ENCODE results near the gene GASK1A.

GASK1A gene

DNA sequence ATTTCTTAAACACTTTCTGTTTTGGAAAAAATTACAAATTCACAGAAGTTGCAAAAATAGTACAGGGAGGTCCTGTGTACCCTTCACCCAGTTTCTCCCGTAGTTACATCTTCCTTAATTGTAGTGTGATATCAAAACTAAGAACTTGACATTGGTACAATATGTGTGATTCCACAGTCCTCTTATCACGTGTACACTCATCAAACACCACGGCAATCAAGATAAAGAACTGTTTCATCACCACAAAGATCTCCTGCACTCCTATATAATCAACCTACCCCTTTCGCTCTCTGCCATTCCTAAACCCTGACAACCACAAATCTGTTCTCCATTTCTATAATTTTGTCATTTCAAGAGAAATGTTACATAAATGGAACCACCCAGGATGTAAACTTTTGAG lies 95.4 kb downstream of the GASK1A start:
- Histone ChIP-seq H3K4me1 (ENCODE audit: control insufficient read depth, insufficient read depth, low read length) (no peaks in the 10 kb centered on the region), H3K27me3 (ENCODE audit: control insufficient read depth, insufficient read depth, low read length, poor library complexity, severe bottlenecking) (no peaks in the 10 kb centered on the region), H3K4me3 (ENCODE audit: insufficient read depth, low read depth, low read length) (no peak overlapping the region), H3K27ac (ENCODE audit: insufficient read depth, low read depth, low read length, poor library complexity, severe bottlenecking) (no peak overlapping the region), H3K36me3 (ENCODE audit: control insufficient read depth, insufficient read depth, low read length) (peaks cover under 1% of the 10 kb centered on the region), H3K9me3 (ENCODE audit: control insufficient read depth, low read length) (no peaks in the 10 kb centered on the region)
- 89 to 95% methylated on average over 4 of the region's 4 CpGs for WGBS, 2 experiments

DNA sequence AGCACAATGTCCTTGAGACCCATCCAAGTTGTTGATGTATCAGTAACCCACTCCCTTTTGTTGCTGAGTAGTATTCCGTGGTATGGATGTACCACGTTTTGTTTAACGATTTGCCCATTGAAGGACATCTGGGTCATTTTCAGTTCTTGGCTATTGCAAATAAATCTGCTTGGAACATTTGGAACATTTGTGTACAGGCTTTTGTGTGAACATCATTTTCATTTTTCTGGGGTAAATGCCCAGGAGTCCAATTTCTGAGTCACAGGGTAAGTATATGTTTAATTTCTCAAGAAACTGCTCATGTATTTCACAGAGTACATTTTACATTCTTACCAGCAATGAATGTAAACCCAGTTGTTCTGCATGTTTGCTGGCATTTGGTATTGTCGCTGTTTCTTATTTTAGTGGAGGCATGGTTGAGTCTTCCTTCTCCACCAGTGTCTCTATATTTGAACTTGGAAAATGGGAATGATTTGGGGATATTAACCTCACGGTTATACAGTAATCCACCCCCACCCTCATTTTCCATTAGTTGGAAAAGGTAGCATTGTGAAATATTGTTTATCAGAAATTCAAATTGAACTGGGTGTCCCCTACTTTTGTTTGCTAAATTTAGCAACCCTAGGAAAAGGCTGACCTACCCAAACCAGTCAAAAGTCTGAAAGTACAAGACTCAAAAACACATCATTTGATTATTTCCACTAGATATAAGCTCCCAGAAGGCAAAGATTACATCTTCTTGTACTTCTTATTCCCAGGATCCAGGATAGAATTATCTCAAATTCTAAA lies 96.0 kb downstream of the GASK1A start:
- no peaks in the 10 kb centered on the region for H3K9me3 ChIP-seq (ENCODE audit: control insufficient read depth, low read length)
- 93 to 97% methylated on average over 3 to 4 of the region's 5 CpGs for WGBS, 2 experiments
- peaks cover 7% of the 10 kb centered on the region for H3K36me3 ChIP-seq (ENCODE audit: control insufficient read depth, insufficient read depth, low read length)
- no peak overlapping the region for H3K27ac ChIP-seq (ENCODE audit: insufficient read depth, low read depth, low read length, poor library complexity, severe bottlenecking)
- H3K4me1 ChIP-seq (ENCODE audit: control insufficient read depth, insufficient read depth, low read length): no peaks in the 10 kb centered on the region
- no peak overlapping the region for H3K4me3 ChIP-seq (ENCODE audit: insufficient read depth, low read depth, low read length)
- H3K27me3 ChIP-seq (ENCODE audit: control insufficient read depth, insufficient read depth, low read length, poor library complexity, severe bottlenecking): no peaks in the 10 kb centered on the region

DNA sequence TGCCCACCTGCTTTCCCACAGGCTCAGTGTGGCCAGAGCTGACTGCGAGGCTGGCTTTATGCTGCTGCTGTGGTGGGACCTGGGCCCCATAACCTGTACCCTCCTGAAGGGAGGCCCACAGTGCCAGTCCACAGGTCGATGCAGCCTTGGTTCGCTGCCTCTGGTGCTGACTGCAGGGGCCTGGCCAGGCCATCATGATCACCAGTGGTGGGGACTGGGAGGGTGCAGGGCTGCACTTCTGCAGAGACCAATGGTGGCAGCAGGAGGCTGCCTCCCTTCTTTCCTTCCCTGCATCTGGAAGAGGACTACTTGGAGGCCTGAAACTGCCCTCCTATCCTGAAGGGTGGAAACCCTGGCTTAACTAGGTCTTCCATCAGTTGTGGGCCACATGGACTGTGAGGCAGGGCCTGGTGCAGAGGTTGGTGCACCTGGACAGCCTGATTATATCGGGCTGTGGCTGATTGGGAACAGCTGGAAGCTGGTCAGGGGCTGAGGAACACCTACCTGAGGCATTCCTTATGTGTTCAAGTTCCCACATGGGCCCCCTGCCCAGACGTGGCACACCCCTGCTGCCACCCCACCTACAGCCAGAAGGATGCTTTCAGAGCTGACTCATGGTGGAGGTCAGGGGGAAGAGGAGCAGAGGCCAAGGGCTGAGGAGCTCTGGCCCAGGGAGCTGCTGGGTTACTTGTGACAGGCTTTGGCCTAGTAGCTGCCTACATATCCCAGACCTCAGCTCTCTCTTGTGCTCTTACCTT lies 97.0 kb downstream of the GASK1A start:
- Histone ChIP-seq H3K36me3 (ENCODE audit: control insufficient read depth, insufficient read depth, low read length) (peaks cover 15% of the 10 kb centered on the region), H3K27me3 (ENCODE audit: control insufficient read depth, insufficient read depth, low read length, poor library complexity, severe bottlenecking) (no peaks in the 10 kb centered on the region), H3K4me1 (ENCODE audit: control insufficient read depth, insufficient read depth, low read length) (no peaks in the 10 kb centered on the region), H3K27ac (ENCODE audit: insufficient read depth, low read depth, low read length, poor library complexity, severe bottlenecking) (no peak overlapping the region), H3K9me3 (ENCODE audit: control insufficient read depth, low read length) (no peaks in the 10 kb centered on the region), H3K4me3 (ENCODE audit: insufficient read depth, low read depth, low read length) (no peak overlapping the region)
- WGBS, 2 experiments: 93 to 95% methylated on average over 5 of the region's 5 CpGs

DNA sequence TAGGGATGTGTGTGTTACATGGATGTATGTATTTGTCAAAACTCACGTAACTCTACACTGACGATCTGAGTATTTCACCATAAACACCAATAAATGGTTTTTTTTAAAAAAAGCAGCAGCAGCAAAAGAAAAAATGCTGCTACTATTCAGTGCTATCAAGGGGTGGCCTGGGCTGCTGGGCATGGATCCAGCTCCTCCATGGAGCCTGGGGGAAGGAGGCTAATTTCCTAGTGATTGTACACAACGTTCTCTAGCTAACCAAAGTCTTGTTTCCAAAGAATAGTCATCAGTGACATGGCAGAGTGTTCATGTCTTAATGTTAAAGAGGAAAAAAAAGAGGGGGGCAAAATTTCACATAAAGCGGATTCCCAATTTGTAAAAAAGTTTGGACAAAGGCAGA lies 97.7 kb downstream of the GASK1A start:
- no peak overlapping the region for H3K4me3 ChIP-seq (ENCODE audit: insufficient read depth, low read depth, low read length)
- no peaks in the 10 kb centered on the region for H3K9me3 ChIP-seq (ENCODE audit: control insufficient read depth, low read length)
- no peaks in the 10 kb centered on the region for H3K4me1 ChIP-seq (ENCODE audit: control insufficient read depth, insufficient read depth, low read length)
- H3K36me3 ChIP-seq (ENCODE audit: control insufficient read depth, insufficient read depth, low read length): peaks cover 15% of the 10 kb centered on the region
- H3K27me3 ChIP-seq (ENCODE audit: control insufficient read depth, insufficient read depth, low read length, poor library complexity, severe bottlenecking): no peaks in the 10 kb centered on the region
- WGBS, 2 experiments: 88 to 99% methylated on average over 4 of the region's 4 CpGs
- H3K27ac ChIP-seq (ENCODE audit: insufficient read depth, low read depth, low read length, poor library complexity, severe bottlenecking): no peak overlapping the region

DNA sequence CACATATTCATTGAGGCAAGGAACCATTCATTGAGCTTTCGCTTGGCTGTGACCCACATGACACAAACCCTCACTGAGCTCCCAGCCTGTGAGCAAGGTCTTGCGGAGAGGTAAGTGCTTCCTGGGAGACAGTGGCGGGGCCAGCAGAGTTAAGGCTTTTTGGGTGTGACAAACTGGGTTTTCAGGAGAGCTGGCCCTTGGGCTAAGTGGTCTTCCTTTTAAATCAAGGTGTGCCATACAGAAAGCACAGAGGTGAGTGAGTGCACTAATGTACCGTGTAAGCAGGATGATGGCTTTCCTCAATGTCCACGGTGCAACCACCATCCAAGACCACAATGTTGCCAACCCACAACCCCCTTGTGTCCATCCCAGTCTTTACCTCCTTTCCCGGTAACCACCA lies 98.2 kb downstream of the GASK1A start:
- Histone ChIP-seq H3K27me3 (ENCODE audit: control insufficient read depth, insufficient read depth, low read length, poor library complexity, severe bottlenecking) (no peaks in the 10 kb centered on the region), H3K36me3 (ENCODE audit: control insufficient read depth, insufficient read depth, low read length) (peaks cover 15% of the 10 kb centered on the region), H3K9me3 (ENCODE audit: control insufficient read depth, low read length) (no peaks in the 10 kb centered on the region), H3K4me1 (ENCODE audit: control insufficient read depth, insufficient read depth, low read length) (no peaks in the 10 kb centered on the region), H3K27ac (ENCODE audit: insufficient read depth, low read depth, low read length, poor library complexity, severe bottlenecking) (no peak overlapping the region), H3K4me3 (ENCODE audit: insufficient read depth, low read depth, low read length) (no peak overlapping the region)
- 94 to 95% methylated on average over 6 of the region's 6 CpGs for WGBS, 2 experiments

DNA sequence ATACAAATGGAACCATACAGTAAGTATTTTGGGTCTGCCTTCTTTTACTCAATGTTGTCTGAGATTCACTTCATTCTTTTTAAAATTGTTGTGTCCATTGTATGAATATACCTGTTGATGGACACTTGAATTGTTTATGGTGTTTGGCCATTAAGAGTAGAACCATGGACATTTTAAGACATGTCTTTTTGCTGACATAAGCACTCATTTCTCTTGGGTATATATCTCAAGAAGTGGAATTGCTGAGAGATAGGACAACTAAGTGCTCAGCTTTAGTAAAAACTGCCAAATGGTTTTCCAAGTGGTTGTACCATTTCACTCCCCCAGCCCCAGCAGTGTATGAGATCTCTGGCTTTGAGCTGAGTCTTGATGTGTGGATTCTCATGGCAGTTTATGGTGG lies 98.6 kb downstream of the GASK1A start:
- H3K4me3 ChIP-seq (ENCODE audit: insufficient read depth, low read depth, low read length): no peak overlapping the region
- no peaks in the 10 kb centered on the region for H3K4me1 ChIP-seq (ENCODE audit: control insufficient read depth, insufficient read depth, low read length)
- H3K36me3 ChIP-seq (ENCODE audit: control insufficient read depth, insufficient read depth, low read length): peaks cover 16% of the 10 kb centered on the region
- H3K9me3 ChIP-seq (ENCODE audit: control insufficient read depth, low read length): no peaks in the 10 kb centered on the region
- no peaks in the 10 kb centered on the region for H3K27me3 ChIP-seq (ENCODE audit: control insufficient read depth, insufficient read depth, low read length, poor library complexity, severe bottlenecking)
- H3K27ac ChIP-seq (ENCODE audit: insufficient read depth, low read depth, low read length, poor library complexity, severe bottlenecking): no peak overlapping the region

DNA sequence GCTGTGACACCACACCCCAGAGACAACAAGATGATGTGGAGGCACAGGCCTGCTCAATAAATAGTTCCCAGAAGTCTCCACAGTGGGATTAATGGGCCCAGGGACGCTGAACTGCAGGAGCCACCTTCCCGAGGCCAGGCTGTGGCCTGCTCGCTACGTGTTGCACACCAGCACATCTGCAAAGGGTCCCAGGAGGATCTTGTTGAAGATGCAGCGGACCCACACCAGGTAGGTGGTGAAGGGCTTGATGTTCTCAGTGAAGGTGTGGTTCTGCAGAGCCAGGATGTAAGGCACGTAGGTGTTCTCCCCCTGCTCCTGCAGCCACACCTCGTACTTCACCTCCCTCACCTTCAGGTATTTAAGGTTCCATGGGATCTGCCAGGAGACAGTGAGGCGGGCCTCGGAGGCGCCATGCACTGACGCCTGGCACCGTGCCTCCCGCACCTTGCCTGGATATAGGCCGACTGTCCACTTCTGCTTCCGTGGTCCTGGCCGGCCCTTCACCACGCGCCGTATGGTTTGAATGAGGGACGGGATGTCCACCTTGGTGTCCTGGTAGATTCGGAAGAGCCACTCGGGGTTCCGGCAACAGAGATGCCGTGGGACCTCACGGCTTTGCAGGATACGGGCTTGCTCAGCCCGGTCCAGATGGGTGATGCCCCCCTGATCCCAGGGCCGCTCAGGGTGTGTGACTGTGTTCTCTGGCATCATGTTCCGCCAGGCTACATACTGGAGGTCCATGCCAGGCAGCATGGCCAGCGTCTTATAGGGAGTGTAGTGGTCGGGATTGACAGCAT lies 100.6 kb downstream of the GASK1A start:
- Histone ChIP-seq H3K4me3 (ENCODE audit: insufficient read depth, low read depth, low read length) (no peak overlapping the region), H3K27me3 (ENCODE audit: control insufficient read depth, insufficient read depth, low read length, poor library complexity, severe bottlenecking) (no peaks in the 10 kb centered on the region), H3K27ac (ENCODE audit: insufficient read depth, low read depth, low read length, poor library complexity, severe bottlenecking) (no peak overlapping the region), H3K9me3 (ENCODE audit: control insufficient read depth, low read length) (no peaks in the 10 kb centered on the region), H3K36me3 (ENCODE audit: control insufficient read depth, insufficient read depth, low read length) (peaks cover 19% of the 10 kb centered on the region), H3K4me1 (ENCODE audit: control insufficient read depth, insufficient read depth, low read length) (no peaks in the 10 kb centered on the region)
- WGBS, 2 experiments: 93 to 94% methylated on average over 31 of the region's 31 CpGs

DNA sequence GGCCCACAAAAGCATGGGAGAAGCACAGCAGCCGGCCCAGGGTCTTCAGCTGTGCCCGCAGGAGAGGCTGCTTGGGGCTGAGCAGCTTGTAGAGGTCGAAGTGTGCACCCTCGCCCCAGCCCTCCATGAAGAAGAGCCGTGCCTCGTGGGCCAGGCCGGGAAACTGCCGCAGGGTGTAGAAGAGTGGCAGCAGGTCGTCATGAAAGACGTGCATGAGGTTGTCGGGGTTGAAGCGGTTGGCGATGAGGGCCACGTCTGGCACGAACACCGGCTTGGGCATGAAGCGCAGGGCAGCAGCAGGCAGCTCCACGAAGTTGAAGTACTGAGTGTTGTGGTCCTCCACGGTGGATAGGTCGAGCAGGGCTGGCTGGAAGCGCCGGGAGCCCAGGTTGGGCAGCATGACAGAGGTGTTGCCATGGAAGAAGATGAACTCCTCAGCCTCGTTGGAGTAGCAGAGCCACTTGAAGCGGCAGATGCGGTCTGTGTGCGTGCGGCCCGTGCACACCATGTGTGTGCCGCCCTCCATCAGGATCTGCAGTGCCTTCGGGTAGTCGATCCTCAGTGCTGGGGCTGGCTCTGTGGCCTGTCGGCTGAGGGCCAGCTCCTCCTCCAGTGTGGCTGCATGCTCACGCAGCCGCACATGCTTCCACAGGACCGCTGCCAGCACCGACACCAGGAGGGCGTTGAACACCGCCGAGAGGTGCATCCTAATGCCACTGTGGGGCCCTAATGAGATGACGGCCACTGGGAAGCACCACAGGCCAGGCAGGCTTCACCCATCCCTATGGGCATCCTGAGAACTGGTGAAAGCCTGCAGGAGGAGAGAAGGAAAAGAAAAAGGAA lies 101.8 kb downstream of the GASK1A start:
- Histone ChIP-seq H3K36me3 (ENCODE audit: control insufficient read depth, insufficient read depth, low read length) (peaks cover 19% of the 10 kb centered on the region), H3K9me3 (ENCODE audit: control insufficient read depth, low read length) (no peaks in the 10 kb centered on the region), H3K27me3 (ENCODE audit: control insufficient read depth, insufficient read depth, low read length, poor library complexity, severe bottlenecking) (no peaks in the 10 kb centered on the region), H3K4me3 (ENCODE audit: insufficient read depth, low read depth, low read length) (no peak overlapping the region), H3K27ac (ENCODE audit: insufficient read depth, low read depth, low read length, poor library complexity, severe bottlenecking) (no peak overlapping the region), H3K4me1 (ENCODE audit: control insufficient read depth, insufficient read depth, low read length) (no peaks in the 10 kb centered on the region)
- WGBS, 2 experiments: 95 to 97% methylated on average over 40 of the region's 40 CpGs

DNA sequence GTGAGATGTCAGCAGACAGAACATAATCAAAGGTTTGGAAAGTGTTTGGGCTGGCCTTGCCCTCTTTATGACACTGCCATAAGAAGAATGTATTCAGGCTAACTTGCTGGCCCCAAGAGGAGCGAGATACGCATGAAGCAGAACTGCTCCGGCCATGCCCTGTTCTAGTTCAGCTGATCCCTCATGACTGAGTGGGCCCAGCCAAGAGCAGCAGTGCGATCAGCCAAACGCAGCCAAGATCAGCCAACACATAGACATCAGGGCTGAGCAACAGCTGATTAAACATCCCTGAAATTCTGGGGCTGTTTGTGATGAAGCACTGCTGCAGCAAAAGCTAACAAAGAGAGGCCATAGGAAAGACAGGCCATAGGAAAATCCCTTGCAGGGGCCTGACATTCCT lies 102.7 kb downstream of the GASK1A start:
- H3K27ac ChIP-seq (ENCODE audit: insufficient read depth, low read depth, low read length, poor library complexity, severe bottlenecking): no peak overlapping the region
- H3K27me3 ChIP-seq (ENCODE audit: control insufficient read depth, insufficient read depth, low read length, poor library complexity, severe bottlenecking): no peaks in the 10 kb centered on the region
- H3K9me3 ChIP-seq (ENCODE audit: control insufficient read depth, low read length): no peaks in the 10 kb centered on the region
- 92 to 97% methylated on average over 5 of the region's 5 CpGs for WGBS, 2 experiments
- H3K4me3 ChIP-seq (ENCODE audit: insufficient read depth, low read depth, low read length): no peak overlapping the region
- no peaks in the 10 kb centered on the region for H3K4me1 ChIP-seq (ENCODE audit: control insufficient read depth, insufficient read depth, low read length)
- peaks cover 19% of the 10 kb centered on the region for H3K36me3 ChIP-seq (ENCODE audit: control insufficient read depth, insufficient read depth, low read length)
